Smooth muscle cell of bladder (primary cell): ENCODE data around the gene GAREM2. TPM values are rescaled to one million over a fixed set of nuclear protein-coding genes. Genes with fewer than 3 reads are reported as not detected.

Experiments
- total RNA-seq: library from RNA; depleted of rRNA; stranded (reverse); fragments of >200 nt; gene quantifications from 2 replicates; pipeline ENCODE4 v1.2.3, GENCODE V29; 2014

The GAREM2 gene
- 0.43 and 0.65 TPM in 2 replicates for total RNA-seq

GRCh38 chr2:26172871-26173775 is at the start of gene GAREM2:
GAREM2 (plus strand) TSS chr2:26173088; CDS start chr2:26173221, 133 bp downstream.

Other genes starting within 250 kb of the GAREM2 start
- 6.0 and 7.0 TPM in 2 replicates for gene KIF3C, start 190.6 kb upstream of the GAREM2 start, total RNA-seq
- 96.7 and 131 TPM in 2 replicates for gene RAB10, start 139.0 kb upstream of the GAREM2 start, total RNA-seq
- 128 and 147 TPM in 2 replicates for gene HADHA, start 71.5 kb downstream of the GAREM2 start, total RNA-seq
- 108 and 111 TPM in 2 replicates for gene HADHB, start 71.9 kb downstream of the GAREM2 start, total RNA-seq
- gene SELENOI, start 173.1 kb downstream of the GAREM2 start, total RNA-seq: 13.7 and 15.1 TPM in 2 replicates
- gene ADGRF3, start 173.7 kb downstream of the GAREM2 start, total RNA-seq: under 0.01 TPM in 2 replicates
- not detected in 2 replicates for gene DRC1, start 228.8 kb downstream of the GAREM2 start, total RNA-seq